NCI-H128 (cell line): Measurements from ENCODE around the gene OR1F1.
"Not testable (repeated sequence)": the region's sequence is repeated elsewhere in the genome, so short reads cannot be mapped to it uniquely, and the experiment has no call there.

Experiments used
- DNase-seq: peaks from one replicate; lab custom pipeline; 2025; ENCODE audit not compliant: unreplicated experiment; lab: John Stamatoyannopoulos, UW

The OR1F1 gene

DNA sequence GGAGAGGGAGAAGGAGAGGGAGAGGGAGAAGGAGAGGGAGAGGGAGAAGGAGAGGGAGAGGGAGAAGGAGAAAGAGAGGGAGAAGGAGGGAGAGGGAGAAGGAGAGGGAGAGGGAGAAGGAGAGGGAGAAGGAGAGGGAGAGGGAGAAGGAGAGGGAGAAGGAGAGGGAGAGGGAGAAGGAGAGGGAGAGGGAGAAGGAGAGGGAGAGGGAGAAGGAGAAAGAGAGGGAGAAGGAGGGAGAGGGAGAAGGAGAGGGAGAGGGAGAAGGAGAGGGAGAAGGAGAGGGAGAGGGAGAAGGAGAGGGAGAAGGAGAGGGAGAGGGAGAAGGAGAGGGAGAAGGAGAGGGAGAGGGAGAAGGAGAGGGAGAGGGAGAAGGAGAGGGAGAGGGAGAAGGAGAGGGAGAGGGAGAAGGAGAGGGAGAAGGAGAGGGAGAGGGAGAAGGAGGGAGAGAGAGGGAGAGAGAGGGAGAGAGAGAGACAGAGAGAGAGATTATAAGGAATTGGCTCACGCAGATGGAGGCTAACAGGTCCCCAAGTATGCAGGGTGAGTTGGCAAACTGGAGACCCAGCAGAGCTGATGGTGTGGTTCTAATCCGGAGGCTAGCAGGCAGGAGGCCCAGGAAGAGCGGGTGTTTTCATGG lies 9.8 kb downstream of the OR1F1 start:
- not testable (repeated sequence) for DNase-seq

- DNase-seq, result no peak
These were observed 10.5 kb downstream of the OR1F1 start for GRCh38 chr16:3198334-3199072.

GRCh38 chr16:3202903-3203539 lies 15.0 kb downstream of the OR1F1 start:
- DNase-seq, result no peak

DNA sequence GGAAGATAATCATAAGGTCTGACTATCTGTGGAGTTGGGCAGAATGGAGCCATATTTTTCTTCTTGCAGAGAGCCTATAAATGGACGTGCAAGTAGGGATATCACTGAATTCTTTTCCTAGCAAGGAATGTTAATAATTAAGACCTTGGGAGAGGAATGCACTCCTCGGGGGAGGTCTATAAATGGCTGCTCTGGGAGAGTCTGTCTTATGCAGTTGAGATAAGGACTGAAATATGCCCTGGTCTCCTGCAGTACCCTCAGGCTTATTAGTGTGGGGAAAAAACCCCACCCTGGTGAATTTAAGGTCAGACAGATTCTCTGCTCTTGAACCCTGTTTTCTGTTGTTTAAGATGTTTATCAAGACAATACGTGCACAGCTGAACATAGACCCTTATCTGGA lies 17.9 kb downstream of the OR1F1 start:
- not testable (repeated sequence) for DNase-seq

DNA sequence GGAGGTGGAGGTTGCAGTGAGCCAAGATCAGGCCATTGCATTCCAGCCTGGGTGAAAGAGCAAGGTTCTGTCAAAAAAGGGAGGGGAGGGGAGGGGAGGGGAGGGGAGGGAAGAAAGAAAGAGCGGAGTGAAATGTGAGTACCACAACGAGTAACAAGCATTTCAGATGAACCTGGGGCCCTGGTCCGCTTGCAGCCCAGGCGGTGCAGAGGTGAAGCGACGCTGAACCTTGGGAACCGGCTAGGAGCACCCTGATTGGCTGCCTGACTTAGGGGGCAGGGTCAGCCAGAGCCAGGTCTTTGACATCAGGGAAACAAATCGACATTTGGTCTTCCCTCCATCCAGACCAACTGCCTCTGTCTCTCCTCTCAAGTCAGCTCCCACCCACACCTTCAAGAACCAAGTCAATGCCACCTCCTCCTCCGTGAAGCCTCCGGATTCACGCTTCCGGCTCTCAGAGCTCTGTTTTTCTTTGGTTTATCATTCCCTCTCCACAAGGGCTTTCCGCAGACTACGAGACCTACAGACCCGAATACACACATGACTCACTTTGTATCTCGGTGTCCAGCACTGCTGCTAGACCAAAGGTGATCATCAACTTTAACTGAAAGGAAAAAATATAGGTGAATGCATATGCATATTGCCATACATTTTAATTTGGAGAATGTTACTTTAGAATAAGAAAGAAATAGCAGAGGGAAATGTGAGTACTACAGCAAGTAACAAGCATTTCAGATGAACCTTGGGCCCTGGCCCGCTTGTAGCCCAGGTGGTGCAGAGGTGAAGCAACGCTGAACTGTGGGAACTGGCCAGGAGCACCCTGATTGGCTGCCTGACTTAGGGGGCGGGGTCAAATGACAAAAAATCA lies 19.3 kb downstream of the OR1F1 start:
- no peak for DNase-seq

- DNase-seq, result no peak
These were observed 24.0 kb downstream of the OR1F1 start for GRCh38 chr16:3212006-3212405.

GRCh38 chr16:3212567-3212966 lies 24.6 kb downstream of the OR1F1 start:
- DNase-seq, result no peak

- no peak for DNase-seq
These were observed 27.0 kb downstream of the OR1F1 start for GRCh38 chr16:3214904-3215600.

DNA sequence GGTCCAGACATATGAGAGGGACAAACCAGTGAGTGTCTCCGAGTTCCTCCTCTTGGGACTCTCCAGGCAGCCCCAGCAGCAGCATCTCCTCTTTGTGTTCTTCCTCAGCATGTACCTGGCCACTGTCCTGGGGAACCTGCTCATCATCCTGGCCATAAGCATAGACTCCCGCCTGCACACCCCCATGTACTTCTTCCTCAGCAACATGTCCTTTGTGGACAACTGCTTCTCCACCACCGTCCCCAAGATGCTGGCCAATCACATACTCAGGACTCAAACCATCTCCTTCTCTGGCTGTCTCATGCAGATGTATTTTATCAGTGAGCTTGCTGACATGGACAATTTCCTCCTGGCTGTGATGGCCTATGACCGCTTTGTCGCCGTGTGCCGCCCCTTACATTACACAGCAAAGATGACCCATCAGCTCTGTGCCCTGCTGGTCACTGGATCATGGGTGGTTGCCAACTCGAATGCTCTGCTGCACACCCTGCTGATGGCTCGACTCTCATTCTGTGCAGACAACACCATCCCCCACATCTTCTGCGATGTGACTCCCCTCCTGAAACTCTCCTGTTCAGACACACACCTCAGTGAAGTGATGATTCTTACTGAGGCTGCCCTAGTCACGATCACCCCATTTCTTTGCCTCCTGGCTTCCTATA lies 27.7 kb downstream of the OR1F1 start:
- DNase-seq, result no peak

DNA sequence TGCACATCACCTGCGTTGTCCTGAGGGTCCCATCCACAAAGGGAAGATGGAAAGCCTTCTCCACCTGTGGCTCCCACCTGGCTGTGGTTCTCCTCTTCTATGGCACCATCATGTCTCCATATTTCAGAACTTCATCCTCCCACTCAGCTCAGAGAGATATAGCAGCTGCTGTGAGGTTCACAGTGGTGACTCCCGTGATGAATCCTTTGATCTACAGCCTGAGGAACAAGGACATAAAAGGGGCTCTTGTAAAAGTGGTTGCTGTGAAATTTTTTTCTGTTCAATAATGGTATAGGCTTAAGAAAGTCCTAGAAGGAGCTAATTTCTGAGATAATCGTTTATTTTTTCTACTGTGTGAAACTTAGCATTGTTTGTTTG lies 28.2 kb downstream of the OR1F1 start:
- DNase-seq, result no peak

DNA sequence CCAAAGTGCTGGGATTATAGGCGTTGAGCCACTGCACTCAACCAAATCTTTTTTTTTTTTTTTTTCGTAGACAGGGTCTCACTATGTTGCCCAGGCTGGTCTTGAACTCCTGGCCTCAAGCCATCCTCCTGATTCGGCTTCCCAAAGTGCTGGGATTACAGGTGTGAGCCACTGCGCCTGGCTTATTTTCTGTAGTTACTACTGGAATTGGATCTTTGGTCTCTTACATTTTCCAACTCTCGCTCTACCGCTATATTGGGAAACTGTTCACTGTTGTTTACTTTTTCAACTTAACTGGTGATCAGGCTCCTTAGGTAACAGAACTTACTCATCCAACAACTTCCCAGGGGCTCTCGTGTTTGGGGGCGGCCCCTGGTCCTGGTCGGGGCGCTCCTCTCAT lies 32.8 kb downstream of the OR1F1 start:
- no peak for DNase-seq

GRCh38 chr16:3223913-3224515 lies 36.0 kb downstream of the OR1F1 start:
- no peak for DNase-seq

- DNase-seq, result no peak
These were observed 46.5 kb downstream of the OR1F1 start for GRCh38 chr16:3234543-3234856.

GRCh38 chr16:3234857-3235561 lies 47.0 kb downstream of the OR1F1 start, which contains the start of gene ZNF200:
ZNF200 (minus strand) TSS chr16:3235158; CDS start chr16:3233755, 1,403 bp downstream.
- DNase-seq, result peak; percentile 57

DNA sequence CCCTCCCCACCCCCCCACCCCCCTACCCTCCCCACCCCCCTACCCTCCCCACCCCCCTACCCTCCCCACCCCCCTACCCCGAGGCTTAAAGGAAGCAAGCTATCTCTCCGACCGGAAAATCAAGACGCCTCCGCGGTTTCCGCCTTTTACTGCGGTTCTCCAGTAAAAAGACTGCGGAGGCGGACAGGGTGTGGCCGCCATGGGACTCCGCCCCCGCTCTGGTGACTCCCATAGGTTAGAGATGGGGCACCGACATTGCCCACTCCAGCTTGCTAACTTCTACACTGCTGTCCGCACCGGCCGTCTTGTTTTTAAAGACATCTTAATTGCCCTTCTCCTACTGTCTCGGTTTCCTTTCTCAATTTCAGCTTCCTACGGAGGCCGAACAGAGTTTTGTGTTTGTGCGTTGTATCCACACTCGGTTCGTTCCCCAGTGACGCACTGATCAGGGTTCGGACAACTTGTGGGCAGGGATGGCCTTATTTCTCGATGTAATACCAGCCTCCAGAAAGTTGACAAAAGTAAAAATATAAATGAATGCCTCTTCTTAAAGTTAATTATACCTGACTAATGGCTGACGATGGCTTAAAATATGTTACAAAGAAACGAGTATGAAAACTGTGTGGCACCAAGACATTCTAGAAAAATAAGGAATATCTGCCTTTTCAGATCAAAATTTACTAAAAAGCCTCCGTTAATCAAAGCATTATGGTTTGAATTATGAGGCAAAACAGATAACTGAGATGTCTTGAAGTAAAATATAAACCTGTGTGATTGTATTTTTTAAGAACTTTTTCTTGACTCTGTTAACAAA lies 48.1 kb downstream of the OR1F1 start:
- no peak for DNase-seq

- no peak for DNase-seq
These were observed 53.8 kb downstream of the OR1F1 start for GRCh38 chr16:3241761-3242160.

DNA sequence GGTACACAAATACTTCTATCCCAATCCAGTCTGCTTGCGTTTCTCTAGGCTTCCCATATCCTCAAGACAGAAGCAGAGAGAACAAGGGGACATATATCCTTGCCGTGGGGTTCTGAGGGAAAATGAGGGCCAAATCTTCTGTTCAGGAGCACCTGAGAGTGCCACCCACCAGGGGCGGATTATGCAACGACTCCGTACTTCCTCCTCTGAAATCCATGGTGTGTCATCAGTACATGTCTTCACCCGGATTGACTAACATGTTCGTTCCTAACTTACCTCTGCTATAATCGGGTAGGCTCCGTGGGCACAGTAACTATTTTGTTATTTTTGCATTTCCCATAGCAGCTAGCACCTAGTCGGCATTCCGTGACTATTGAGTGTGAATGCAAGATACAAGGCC lies 54.7 kb downstream of the OR1F1 start:
- DNase-seq, result no peak

DNA sequence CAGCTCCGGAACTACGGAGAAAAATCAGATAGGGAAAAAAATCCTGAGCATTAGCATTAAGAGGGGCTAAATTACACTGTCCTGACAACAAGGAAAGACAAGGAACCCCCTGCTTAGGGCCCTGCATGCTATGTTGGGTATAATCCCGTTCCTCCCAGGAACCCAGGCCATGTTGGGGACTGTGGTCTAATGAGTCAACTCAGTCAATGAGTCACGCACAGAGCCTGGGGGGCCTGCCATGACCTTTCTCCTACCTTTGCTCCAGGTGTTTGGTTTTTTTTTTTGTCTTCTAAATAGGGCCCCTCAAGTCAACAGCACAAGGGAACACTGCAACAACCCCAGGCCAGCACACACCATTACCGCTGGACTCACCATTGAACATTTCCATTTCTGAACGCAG lies 55.9 kb downstream of the OR1F1 start:
- no peak for DNase-seq
